Stimulated activated CD4-positive, alpha-beta T cell treated with anti-CD3 and anti-CD28 coated beads, TNF-alpha, amount 100 ng/mL, for 48 hours (primary cell): ENCODE measurements around the gene UGT1A3.

ENCODE experiments used
- DNase-seq, 3 donors: peaks; one replicate each; pipeline ENCODE4 v3.0.0-alpha.2; 2020; ENCODE audit warnings: low read depth in 3 of 3

The UGT1A3 gene

DNA sequence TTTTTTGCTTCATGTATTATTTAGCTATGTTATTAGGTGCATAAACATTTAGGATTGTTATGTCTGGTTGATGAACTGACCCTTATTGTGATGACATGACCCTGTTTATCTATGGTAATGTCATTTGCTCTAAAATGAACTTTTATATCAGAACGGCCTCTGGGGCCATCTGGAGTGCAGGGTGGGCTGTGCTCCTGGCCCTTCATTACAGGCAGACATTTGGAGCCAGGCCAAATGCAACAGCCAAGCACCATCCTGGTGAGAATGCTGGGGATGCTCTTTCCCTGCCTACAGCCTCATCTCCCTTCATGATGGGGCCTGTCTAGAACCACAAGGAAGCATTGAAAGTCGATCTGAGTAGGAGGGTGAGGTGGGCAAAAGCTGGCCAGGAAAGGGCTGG, 87.5 kb downstream of the UGT1A3 start:
- DNase-seq, result no peak

DNA sequence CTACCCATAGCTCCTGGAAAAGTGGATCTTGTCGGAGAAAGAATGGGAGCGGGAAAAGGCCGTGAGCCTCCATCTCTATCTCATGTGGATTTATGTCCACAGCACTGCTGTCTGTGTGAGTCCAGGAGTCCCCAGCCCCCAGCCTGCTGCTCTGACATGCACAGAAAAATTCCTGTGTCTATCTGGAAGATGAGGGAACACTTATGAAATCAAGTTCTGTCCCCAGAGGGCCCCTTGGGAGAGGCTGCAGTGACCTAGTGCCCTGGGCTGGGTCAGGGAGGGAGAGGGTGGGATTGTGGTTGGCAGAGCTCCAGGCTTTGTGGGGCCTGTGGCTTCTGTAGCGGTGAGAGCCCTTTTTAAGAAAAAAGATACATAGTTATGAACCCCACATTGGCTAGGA, 87.9 kb downstream of the UGT1A3 start:
- DNase-seq, result no peak

DNA sequence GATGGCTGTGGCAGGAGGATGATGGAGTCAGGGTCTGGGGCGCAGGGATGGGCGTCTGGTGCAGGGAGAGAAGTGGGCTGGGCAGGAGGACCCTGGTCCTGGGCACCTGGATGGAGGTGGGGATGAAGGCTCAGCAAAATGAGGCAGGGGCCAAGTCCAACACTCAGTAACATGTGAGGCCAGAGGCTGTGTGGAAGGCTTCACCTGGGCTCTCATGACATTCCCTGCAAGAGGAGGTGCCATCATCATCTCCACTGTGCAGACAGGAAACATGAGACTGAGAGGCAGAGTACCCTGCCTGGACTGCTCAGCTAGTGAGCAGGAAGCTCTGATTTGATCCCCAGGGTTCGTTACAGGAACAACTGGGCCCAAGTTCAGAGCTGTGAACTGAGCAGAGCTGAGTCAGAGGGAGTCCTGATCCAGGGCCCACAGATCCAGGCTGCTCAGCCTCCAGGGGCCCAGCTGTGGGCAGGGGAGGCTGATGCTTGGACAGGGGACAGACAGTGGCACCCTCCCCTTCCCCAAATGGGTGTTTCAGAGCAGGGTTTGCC, 88.6 kb downstream of the UGT1A3 start:
- DNase-seq, result no peak

DNA sequence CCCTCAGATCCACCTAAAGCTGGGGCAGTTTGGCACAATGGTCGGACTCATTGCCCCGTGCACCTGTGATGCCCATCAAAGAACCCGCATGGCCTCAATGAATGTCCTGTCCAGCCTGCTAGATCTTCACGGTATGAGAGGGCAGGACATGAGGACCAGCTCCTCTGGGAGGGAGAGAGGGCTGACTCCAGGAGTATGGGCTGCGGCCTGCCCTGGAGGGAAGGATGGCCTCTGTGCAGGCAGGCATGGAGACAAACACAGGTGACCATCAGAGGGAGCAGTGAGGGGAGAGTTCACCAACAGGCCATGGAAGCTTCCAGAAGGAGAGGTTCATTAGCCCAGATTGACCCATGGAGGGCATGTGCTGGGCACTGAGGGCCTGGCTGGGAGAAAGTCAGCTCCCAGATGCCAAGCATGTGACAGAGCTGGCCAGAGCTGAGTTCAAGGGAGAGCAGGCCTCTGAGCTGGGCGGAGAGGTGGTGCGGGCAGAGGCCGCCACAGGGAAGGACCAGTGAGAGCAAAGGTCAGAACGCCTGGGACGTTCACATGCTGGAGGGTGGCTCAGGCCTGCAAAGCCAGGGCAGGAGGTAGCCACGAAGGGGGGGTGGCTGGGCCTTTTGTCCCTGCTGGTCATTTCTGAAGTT, 89.3 kb downstream of the UGT1A3 start:
- no peak for DNase-seq

DNA sequence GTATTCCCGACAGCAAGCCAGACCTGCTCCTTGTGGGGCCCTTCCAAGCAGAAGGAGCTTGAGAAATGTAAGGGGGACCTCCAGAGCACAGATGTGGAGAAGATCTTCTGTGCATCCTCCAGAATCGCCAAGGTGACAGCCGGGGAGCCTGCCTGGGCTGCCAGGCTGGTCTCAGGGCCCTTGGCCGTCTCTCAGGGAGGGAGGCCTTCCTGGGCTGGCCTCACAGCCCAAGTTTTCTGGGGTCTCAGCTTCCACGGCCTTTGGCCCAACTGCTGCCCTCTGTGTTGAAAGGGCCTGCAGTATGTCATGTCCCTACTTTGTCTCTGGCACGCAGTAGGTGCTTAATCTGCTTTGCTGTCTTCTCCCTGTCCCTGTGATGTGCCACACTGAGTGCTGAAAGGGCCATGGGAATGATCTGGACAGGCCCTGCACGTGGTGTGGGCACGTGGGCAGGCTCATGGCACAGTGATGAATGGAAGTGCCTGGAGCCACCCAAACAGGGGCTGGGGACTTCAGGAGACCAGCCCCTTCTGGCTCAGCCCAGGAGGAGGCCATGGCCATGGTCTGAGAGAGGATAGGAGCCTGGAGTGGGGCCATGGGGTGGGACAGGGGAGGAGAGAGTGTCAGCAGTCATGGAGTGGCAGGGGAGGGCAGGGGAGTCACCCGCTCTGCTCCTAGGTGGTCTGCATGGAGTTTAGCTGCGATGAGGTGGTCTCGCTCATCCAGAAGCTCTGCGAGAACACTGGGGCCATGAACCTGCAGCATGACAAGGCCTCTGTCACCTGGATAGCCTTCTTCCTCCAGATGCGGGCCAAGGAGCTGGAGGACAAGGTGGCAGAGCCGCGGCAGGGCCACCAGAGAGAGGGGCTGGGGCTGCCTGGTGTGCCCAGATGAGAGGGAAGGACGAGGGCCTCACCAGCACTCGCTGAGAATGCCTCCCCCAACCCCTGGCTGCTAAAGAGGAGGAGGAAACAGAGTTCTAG, 90.1 kb downstream of the UGT1A3 start:
- DNase-seq, result no peak

DNA sequence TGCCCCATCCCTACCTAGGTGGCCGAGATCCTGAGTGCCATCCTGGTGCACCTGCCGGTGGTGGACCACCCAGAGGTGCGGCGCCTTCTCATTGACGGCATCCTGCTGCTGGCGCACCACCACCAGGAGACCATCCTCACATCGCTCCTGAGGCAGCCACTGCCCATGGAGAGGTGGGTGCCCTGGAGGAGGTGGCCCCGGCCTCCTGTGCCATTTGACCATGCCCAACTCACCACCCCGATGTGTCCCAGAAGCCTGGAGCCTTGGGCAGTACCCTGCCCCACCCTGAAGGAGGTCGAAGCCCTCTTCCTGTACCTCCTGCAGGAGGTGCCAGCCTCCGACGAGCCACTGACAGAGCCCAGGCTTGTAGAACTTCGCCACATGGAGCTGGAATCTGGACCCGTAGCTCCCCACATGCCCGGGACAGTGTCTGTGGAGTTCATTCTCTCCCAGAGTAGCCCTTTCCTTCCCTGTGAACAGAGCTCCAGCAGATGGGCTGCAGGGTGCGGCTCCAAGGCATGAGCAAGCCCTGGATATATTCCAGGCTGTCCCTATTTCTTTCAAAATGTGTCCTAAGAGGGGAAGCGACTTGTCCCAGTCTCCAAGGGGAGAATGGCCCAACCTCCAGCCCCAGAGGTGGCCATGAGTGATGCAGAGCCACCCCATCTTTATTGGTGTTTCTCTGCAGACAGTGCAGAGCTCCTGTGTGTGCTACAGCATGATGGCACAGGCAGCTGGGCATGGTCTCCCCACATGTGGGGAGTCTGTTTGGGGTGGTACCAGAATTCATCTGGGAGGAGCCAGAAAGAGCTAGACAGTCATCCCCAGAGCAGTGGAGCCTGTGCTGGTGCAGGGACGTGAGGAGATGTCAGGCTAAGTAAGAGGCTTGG, 91.3 kb downstream of the UGT1A3 start:
- no peak for DNase-seq

DNA sequence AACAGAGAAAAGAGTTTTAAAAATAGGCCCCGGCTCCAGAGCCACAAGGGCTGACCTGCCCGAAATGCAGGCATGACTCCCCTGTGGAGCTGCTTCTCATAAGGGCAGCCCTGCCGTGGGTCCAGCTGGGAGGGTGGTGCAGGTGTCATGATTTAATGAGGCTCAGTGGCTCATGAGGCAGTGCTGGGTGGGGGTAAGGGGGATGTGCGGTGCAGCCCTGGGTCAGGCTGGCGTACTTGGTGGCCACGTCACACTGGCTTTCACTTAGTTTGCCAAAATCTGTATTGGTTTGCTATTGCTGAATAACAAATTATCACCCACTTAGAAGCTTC, 91.9 kb downstream of the UGT1A3 start:
- DNase-seq, result no peak

DNA sequence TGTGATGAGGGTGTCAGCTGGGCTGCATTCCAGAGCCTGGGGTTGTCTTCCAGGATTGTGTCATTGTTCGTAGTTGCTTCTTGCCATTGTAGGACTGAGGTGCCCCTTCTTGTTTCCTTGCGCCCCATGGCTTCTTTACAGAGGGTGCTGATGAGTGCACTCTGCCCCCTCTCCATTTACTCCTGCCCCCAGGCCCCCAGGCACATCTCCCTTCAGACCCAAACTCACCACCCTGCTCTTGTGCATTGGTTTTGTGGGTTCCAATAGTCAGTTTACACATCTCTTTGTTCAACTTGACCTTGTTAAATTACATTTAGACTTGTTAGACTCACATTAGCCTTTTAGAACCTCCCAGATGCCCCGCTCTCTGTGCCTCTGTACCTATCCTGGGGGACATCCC, 92.4 kb downstream of the UGT1A3 start:
- no peak for DNase-seq

DNA sequence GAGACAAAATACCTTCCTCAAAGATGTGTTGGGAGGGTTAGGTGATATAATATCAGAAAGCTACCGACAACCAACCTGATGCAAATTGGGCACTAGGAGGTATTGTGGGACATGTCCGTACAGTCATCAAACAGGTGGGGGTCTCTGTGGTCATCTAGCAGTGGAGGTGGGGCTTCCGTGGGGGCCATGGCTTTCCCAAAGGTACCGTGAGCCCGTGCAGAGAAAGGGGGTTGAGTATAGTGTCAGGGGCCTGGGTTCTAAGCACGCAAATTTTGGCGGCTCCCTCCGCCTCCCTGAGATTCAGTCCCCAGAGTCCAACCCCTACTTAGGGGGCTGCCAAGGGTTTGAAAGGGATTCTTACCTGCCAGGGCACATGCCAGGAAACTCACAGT, 92.9 kb downstream of the UGT1A3 start:
- no peak for DNase-seq

DNA sequence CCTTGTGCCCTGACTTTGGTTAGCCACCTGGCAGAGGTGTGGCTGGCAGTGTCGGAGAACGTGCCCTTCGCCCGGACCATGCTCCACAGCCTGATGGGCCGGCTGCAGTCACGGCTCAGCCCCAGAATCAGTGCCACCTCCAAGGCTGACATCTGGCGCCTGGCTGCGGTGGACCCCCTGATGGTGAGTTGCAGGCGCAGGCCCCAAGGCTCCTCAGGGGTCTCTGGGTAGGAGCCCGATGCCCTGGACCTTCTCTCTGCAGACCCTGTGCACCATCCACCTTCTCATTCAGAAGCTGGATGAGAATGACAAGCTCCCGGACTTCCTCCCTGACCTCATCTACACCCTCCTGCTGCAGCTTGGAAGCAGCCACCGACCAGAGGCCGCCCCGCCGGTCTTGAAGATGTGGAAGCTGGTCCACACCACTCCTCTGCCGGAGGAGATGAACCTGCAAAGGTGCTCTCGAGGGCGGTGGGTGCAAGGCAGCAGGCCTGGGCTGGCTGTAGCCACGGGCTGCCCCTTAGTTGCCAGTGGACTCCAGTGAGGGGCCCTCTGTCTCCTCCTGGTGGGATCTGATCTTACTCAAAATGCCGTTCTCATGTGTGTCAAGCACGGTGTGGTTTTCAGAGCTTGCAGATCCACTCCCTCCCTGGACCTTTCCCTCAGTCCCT, 93.4 kb downstream of the UGT1A3 start:
- no peak for DNase-seq
